ENCODE results near the gene SPC24. TPM values are rescaled to one million over a fixed set of nuclear protein-coding genes. Genes with fewer than 3 reads are reported as not detected.
"Not testable (repeated sequence)": the region's sequence is repeated elsewhere in the genome, so short reads cannot be mapped to it uniquely, and the experiment has no call there.

The SPC24 gene
- total RNA-seq, 1 experiment from 2014 or later: 50.6 TPM

GRCh38 chr19:11179716-11180297 lies 24.2 kb upstream of the SPC24 start:
- no peak for ATAC-seq
- no TSS peak for BruUV-seq (replicated peaks)
- no peaks in the 10 kb centered on the region for H3K9me3 ChIP-seq (ENCODE audit: control insufficient read depth, insufficient read depth, low read depth, low read length)
- H3K4me1 ChIP-seq (ENCODE audit: control insufficient read depth, insufficient read depth, low read length): no peaks in the 10 kb centered on the region; the same call in 1 of the 2 replicates
- in situ Hi-C loops (cut with HindIII; ENCODE audit: low pct_unique_long_range_greater_than_20kb, low sequenced_read_pairs): no loop called here
- DNase-seq (ENCODE audit: low read depth, low spot score): no peak
- CTCF ChIA-PET: no interaction called here
- H3K27me3 ChIP-seq (ENCODE audit: control insufficient read depth, insufficient read depth, low read length): no peaks in the 10 kb centered on the region
- TF ChIP-seq TCF7L2 (IDR thresholded peaks at IDR 0.05; ENCODE audit: low read depth, low read length) (no peak), REST (IDR thresholded peaks at IDR 0.05; ENCODE audit: insufficient read depth in 1 of 2, low read depth in 2 of 2, low read length in 1 of 2) (no peak), POLR2AphosphoS5 (IDR thresholded peaks at IDR 0.05; ENCODE audit: low read depth, low read length) (no peak), CTCF (IDR thresholded peaks at IDR 0.05) (no peak), SIN3A (IDR thresholded peaks at IDR 0.05; ENCODE audit: borderline replicate concordance, insufficient read depth, low read depth, low read length) (no peak)
- peaks cover 2% of the 10 kb centered on the region; the same call in 1 of the 2 replicates for H3K36me3 ChIP-seq (ENCODE audit: control insufficient read depth, insufficient read depth, low read length)
- H3K4me3 ChIP-seq (ENCODE audit: low read depth in 2 of 2, low read length in 2 of 2): no peak overlapping the region
- H3K27ac ChIP-seq (ENCODE audit: low read length): no peak overlapping the region
- POLR2A ChIA-PET: no interaction called here
- intact Hi-C loops (cut with micrococcal nuclease; ENCODE audit: unreplicated experiment): no loop called here

- H3K4me3 ChIP-seq (ENCODE audit: low read depth in 2 of 2, low read length in 2 of 2); BruUV-seq (replicated peaks); POLR2A ChIA-PET; H3K4me1 ChIP-seq (ENCODE audit: control insufficient read depth, insufficient read depth, low read length); H3K9me3 ChIP-seq (ENCODE audit: control insufficient read depth, insufficient read depth, low read depth, low read length); H3K27ac ChIP-seq (ENCODE audit: low read length); ATAC-seq; CTCF ChIA-PET; DNase-seq (ENCODE audit: low read depth, low spot score); H3K36me3 ChIP-seq (ENCODE audit: control insufficient read depth, insufficient read depth, low read length); intact Hi-C loops (cut with micrococcal nuclease; ENCODE audit: unreplicated experiment); in situ Hi-C loops (cut with HindIII; ENCODE audit: low pct_unique_long_range_greater_than_20kb, low sequenced_read_pairs); H3K27me3 ChIP-seq (ENCODE audit: control insufficient read depth, insufficient read depth, low read length): not testable (repeated sequence)
These were observed 23.5 kb upstream of the SPC24 start for GRCh38 chr19:11179145-11179465.

GRCh38 chr19:11177592-11177991 lies 22.0 kb upstream of the SPC24 start:
- TF ChIP-seq CTCF (IDR thresholded peaks at IDR 0.05): no peak
- TF ChIP-seq REST (IDR thresholded peaks at IDR 0.05; ENCODE audit: insufficient read depth in 1 of 2, low read depth in 2 of 2, low read length in 1 of 2): no peak
- no peak for TF ChIP-seq SIN3A (IDR thresholded peaks at IDR 0.05; ENCODE audit: borderline replicate concordance, insufficient read depth, low read depth, low read length)
- TF ChIP-seq POLR2AphosphoS5 (IDR thresholded peaks at IDR 0.05; ENCODE audit: low read depth, low read length): no peak
- TF ChIP-seq TCF7L2 (IDR thresholded peaks at IDR 0.05; ENCODE audit: low read depth, low read length): no peak
- no peak overlapping the region for H3K27ac ChIP-seq (ENCODE audit: low read length)
- ChIA-PET POLR2A (interaction anchor here (0.5 kb wide), 2 partner anchors 8 to 25 kb away, joined by 3 read pairs; no protein-coding TSS in a partner anchor), CTCF (no interaction called here)
- intact Hi-C loops (cut with micrococcal nuclease; ENCODE audit: unreplicated experiment): no loop called here
- no peak for ATAC-seq
- BruUV-seq (replicated peaks): no TSS peak
- H3K4me1 ChIP-seq (ENCODE audit: control insufficient read depth, insufficient read depth, low read length): no peaks in the 10 kb centered on the region; the same call in 1 of the 2 replicates
- H3K4me3 ChIP-seq (ENCODE audit: low read depth in 2 of 2, low read length in 2 of 2): no peak overlapping the region
- in situ Hi-C loops (cut with HindIII; ENCODE audit: low pct_unique_long_range_greater_than_20kb, low sequenced_read_pairs): no loop called here
- peaks cover 5% of the 10 kb centered on the region for H3K36me3 ChIP-seq (ENCODE audit: control insufficient read depth, insufficient read depth, low read length)
- DNase-seq (ENCODE audit: low read depth, low spot score): no peak
- H3K27me3 ChIP-seq (ENCODE audit: control insufficient read depth, insufficient read depth, low read length): no peaks in the 10 kb centered on the region
- no peaks in the 10 kb centered on the region for H3K9me3 ChIP-seq (ENCODE audit: control insufficient read depth, insufficient read depth, low read depth, low read length)

Data from Panc1 (cell line).